DMS79 (cell line): ENCODE data around the gene DDX42.
"Not testable (repeated sequence)": the region's sequence is repeated elsewhere in the genome, so short reads cannot be mapped to it uniquely, and the experiment has no call there.

ENCODE experiments used
- DNase-seq: peaks from one replicate; lab custom pipeline; 2025; lab: John Stamatoyannopoulos, UW

The DDX42 gene

GRCh38 chr17:63780928-63781327, 7.0 kb downstream of the DDX42 start:
- DNase-seq: no peak

- no peak for DNase-seq
Observed at GRCh38 chr17:63783522-63783921, 9.6 kb downstream of the DDX42 start.

GRCh38 chr17:63785556-63785955, 11.6 kb downstream of the DDX42 start:
- no peak for DNase-seq

GRCh38 chr17:63786117-63786516, 12.1 kb downstream of the DDX42 start:
- no peak for DNase-seq

GRCh38 chr17:63786971-63787711, 13.2 kb downstream of the DDX42 start:
- DNase-seq: no peak

GRCh38 chr17:63790057-63790456, 16.1 kb downstream of the DDX42 start:
- no peak for DNase-seq

GRCh38 chr17:63792055-63792729, 18.2 kb downstream of the DDX42 start:
- no peak for DNase-seq

GRCh38 chr17:63796375-63796774, 22.4 kb downstream of the DDX42 start:
- DNase-seq: not testable (repeated sequence)

- no peak for DNase-seq
Observed at GRCh38 chr17:63798572-63799106, 24.7 kb downstream of the DDX42 start.

GRCh38 chr17:63800783-63801182, 26.8 kb downstream of the DDX42 start:
- DNase-seq: no peak

GRCh38 chr17:63804328-63804727, 30.4 kb downstream of the DDX42 start:
- DNase-seq: no peak

- DNase-seq: no peak
Observed at GRCh38 chr17:63805591-63805990, 31.6 kb downstream of the DDX42 start.

GRCh38 chr17:63809970-63810369, 36.0 kb downstream of the DDX42 start:
- DNase-seq: no peak

GRCh38 chr17:63816123-63816522, 42.2 kb downstream of the DDX42 start:
- no peak for DNase-seq

GRCh38 chr17:63816669-63817068, 42.7 kb downstream of the DDX42 start:
- no peak for DNase-seq

GRCh38 chr17:63817736-63818385, 43.9 kb downstream of the DDX42 start:
- DNase-seq: no peak

GRCh38 chr17:63819131-63819530, 45.2 kb downstream of the DDX42 start:
- no peak for DNase-seq

- DNase-seq: no peak
Observed at GRCh38 chr17:63819585-63820537, 45.9 kb downstream of the DDX42 start.

- no peak for DNase-seq
Observed at GRCh38 chr17:63820963-63821561, 47.1 kb downstream of the DDX42 start.

- DNase-seq: no peak
Observed at GRCh38 chr17:63821804-63822203, 47.8 kb downstream of the DDX42 start.

GRCh38 chr17:63822537-63822936, 48.6 kb downstream of the DDX42 start:
- DNase-seq: no peak
